Measurements from ENCODE around the gene QRSL1.
"Not testable (repeated sequence)": the region's sequence is repeated elsewhere in the genome, so short reads cannot be mapped to it uniquely, and the experiment has no call there.

The QRSL1 gene

GRCh38 chr6:106674541-106675229, 45.3 kb downstream of the QRSL1 start:
- no peak for DNase-seq (ENCODE audit: extremely low read depth in 1 of 2, low read depth in 1 of 2)

- DNase-seq (ENCODE audit: extremely low read depth in 1 of 2, low read depth in 1 of 2): no peak
Observed at GRCh38 chr6:106677282-106677681, 47.9 kb downstream of the QRSL1 start.

GRCh38 chr6:106684011-106684410, 54.6 kb downstream of the QRSL1 start:
- DNase-seq (ENCODE audit: extremely low read depth in 1 of 2, low read depth in 1 of 2): no peak

GRCh38 chr6:106685833-106686232, 56.5 kb downstream of the QRSL1 start:
- no peak for DNase-seq (ENCODE audit: extremely low read depth in 1 of 2, low read depth in 1 of 2)

- no peak for DNase-seq (ENCODE audit: extremely low read depth in 1 of 2, low read depth in 1 of 2)
Observed at GRCh38 chr6:106688177-106688951, 59.0 kb downstream of the QRSL1 start.

GRCh38 chr6:106692112-106692818, 62.9 kb downstream of the QRSL1 start:
- no peak for DNase-seq (ENCODE audit: extremely low read depth in 1 of 2, low read depth in 1 of 2)

GRCh38 chr6:106692819-106693208, 63.4 kb downstream of the QRSL1 start:
- DNase-seq (ENCODE audit: extremely low read depth in 1 of 2, low read depth in 1 of 2): no peak

GRCh38 chr6:106693418-106693817, 64.0 kb downstream of the QRSL1 start:
- no peak for DNase-seq (ENCODE audit: extremely low read depth in 1 of 2, low read depth in 1 of 2)

GRCh38 chr6:106694343-106694742, 65.0 kb downstream of the QRSL1 start:
- DNase-seq (ENCODE audit: extremely low read depth in 1 of 2, low read depth in 1 of 2): no peak

GRCh38 chr6:106700581-106700980, 71.2 kb downstream of the QRSL1 start:
- DNase-seq (ENCODE audit: extremely low read depth in 1 of 2, low read depth in 1 of 2): no peak

- DNase-seq (ENCODE audit: extremely low read depth in 1 of 2, low read depth in 1 of 2): not testable (repeated sequence)
Observed at GRCh38 chr6:106701201-106701600, 71.8 kb downstream of the QRSL1 start.

- no peak for DNase-seq (ENCODE audit: extremely low read depth in 1 of 2, low read depth in 1 of 2)
Observed at GRCh38 chr6:106702046-106702445, 72.7 kb downstream of the QRSL1 start.

GRCh38 chr6:106702451-106703110, 73.2 kb downstream of the QRSL1 start:
- no peak for DNase-seq (ENCODE audit: extremely low read depth in 1 of 2, low read depth in 1 of 2)

- DNase-seq (ENCODE audit: extremely low read depth in 1 of 2, low read depth in 1 of 2): no peak
Observed at GRCh38 chr6:106704327-106704726, 74.9 kb downstream of the QRSL1 start.

GRCh38 chr6:106705156-106705555, 75.8 kb downstream of the QRSL1 start:
- DNase-seq (ENCODE audit: extremely low read depth in 1 of 2, low read depth in 1 of 2): no peak

- no peak for DNase-seq (ENCODE audit: extremely low read depth in 1 of 2, low read depth in 1 of 2)
Observed at GRCh38 chr6:106710580-106710979, 81.2 kb downstream of the QRSL1 start.

- no peak for DNase-seq (ENCODE audit: extremely low read depth in 1 of 2, low read depth in 1 of 2)
Observed at GRCh38 chr6:106714281-106714680, 84.9 kb downstream of the QRSL1 start.

- DNase-seq (ENCODE audit: extremely low read depth in 1 of 2, low read depth in 1 of 2): no peak
Observed at GRCh38 chr6:106715922-106716321, 86.5 kb downstream of the QRSL1 start.

GRCh38 chr6:106716966-106717365, 87.6 kb downstream of the QRSL1 start:
- no peak for DNase-seq (ENCODE audit: extremely low read depth in 1 of 2, low read depth in 1 of 2)

All from stimulated activated CD8-positive, alpha-beta memory T cell treated with anti-CD3 and anti-CD28 coated beads, Interleukin-7, amount 100 ng/mL, for 48 hours (primary cell).